Lung (tissue), 12 donors: ENCODE measurements around the gene KIF26B. TPM values are rescaled to one million over a fixed set of nuclear protein-coding genes. Genes with fewer than 3 reads are reported as not detected.
A peak's percentile ranks its signal among the peaks of the same experiment; 100 is the strongest.

Experiments used
- ATAC-seq: fragments of 200-7000 bp; cut with Tn5 transposase; one replicate; pipeline ENCODE4 v1.9.1; 2020; ENCODE audit warnings: moderate number of reproducible peaks; ENCODE audit not compliant: insufficient read depth, low FRiP score
- DNase-seq, 3 donors: peaks; one replicate each; pipeline ENCODE4 v3.0.0-alpha.2; 2013 to 2017
- H3K27ac ChIP-seq, 2 donors: one replicate each; pipeline ENCODE4 v1.5.1; 2013; ENCODE audit warnings: mild to moderate bottlenecking in 2 of 2, moderate library complexity in 2 of 2, control low read depth in 1 of 2, inconsistent platforms in 1 of 2, low read depth in 1 of 2, low read length in 1 of 2
- H3K27me3 ChIP-seq, 3 donors: one replicate each; pipeline ENCODE4 v1.5.1; 2013; ENCODE audit warnings: low read length in 2 of 3; ENCODE audit not compliant: control insufficient read depth in 3 of 3, insufficient read depth in 3 of 3
- H3K36me3 ChIP-seq, 4 donors: one replicate each; pipeline ENCODE4 v1.5.1; 2013; ENCODE audit warnings: low read length in 4 of 4, mild to moderate bottlenecking in 1 of 4, moderate library complexity in 1 of 4; ENCODE audit not compliant: control insufficient read depth in 4 of 4, insufficient read depth in 4 of 4
- H3K4me1 ChIP-seq, 5 donors: one replicate each; pipeline ENCODE4 v1.5.1; 2013; ENCODE audit warnings: low read length in 5 of 5, mild to moderate bottlenecking in 2 of 5, moderate library complexity in 1 of 5; ENCODE audit not compliant: control insufficient read depth in 5 of 5, insufficient read depth in 5 of 5
- H3K4me3 ChIP-seq: one replicate; pipeline ENCODE4 v1.5.1; 2013; ENCODE audit warnings: mild to moderate bottlenecking, control low read depth, moderate library complexity
- H3K9ac ChIP-seq, 2 donors: one replicate each; pipeline ENCODE4 v1.5.1; 2013; ENCODE audit warnings: low read length in 2 of 2, control low read depth in 1 of 2; ENCODE audit not compliant: insufficient read depth in 1 of 2
- H3K9me3 ChIP-seq, 4 donors: one replicate each; pipeline ENCODE4 v1.5.1; 2013; ENCODE audit warnings: low read length in 3 of 4, mild to moderate bottlenecking in 1 of 4, moderate library complexity in 1 of 4; ENCODE audit not compliant: control insufficient read depth in 4 of 4, insufficient read depth in 3 of 4
- WGBS, 2 donors: extraction: QIAGEN DNeasy Blood & Tissue Kit; methylation state at CpG; one replicate each; pipeline ENCODE4 v1.1.7; 2013; 5-methylcytosine and 5-hydroxymethylcytosine counted together
- polyA plus RNA-seq, 2 donors: library from polyadenylated mRNA; stranded (reverse); fragments of 200-250 nt; gene quantifications; one replicate each; pipeline ENCODE4 v1.2.1, GENCODE V29; 2013
- total RNA-seq, 2 donors: library from RNA; depleted of rRNA in 1 of 2; stranded (reverse); fragments of >200 nt in 1 of 2; gene quantifications; one replicate each; pipeline ENCODE4 v1.2.1, GENCODE V29; 2014 to 2021
- TF ChIP-seq, protein P1 (sequence below): IDR thresholded peaks from 2 replicates; pipeline ENCODE4 v1.5.1; 2012; ENCODE audit warnings: mild to moderate bottlenecking; ENCODE audit errors: control extremely low read depth, extremely low read depth
- donor health status: control.
- donor health status: control.
- donor health status: Bipolar disorder and iron deficiency.
- donor health status: healthy.
- donor health status: DM: yes; HTN: yes; CAD: no.

KIF26B gene
- total and polyA plus RNA-seq, 4 donors: 0.61 to 6.7 (median 2.2) TPM

DNA sequence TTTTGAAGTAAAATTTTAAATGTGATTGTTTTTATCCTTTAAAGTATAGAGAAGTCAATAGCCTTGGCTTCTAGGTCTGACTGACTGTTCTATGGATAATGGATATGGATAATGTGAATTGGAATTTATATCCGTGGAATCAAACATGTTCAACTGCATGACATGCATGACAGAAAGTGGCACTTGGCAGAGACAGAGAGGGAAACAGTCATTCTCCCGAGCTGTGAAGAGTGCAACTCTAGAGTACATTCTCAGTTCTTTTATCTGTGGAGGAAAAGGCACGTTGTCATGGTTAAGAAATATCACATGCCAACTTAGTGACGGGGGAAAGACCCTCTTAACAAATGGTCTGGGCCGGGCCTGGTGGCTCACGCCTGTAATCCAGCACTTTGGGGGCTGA is 67.0 kb downstream of the KIF26B start:
- no peak overlapping the region for H3K27ac ChIP-seq
- H3K36me3 ChIP-seq: no peaks in the 10 kb centered on the region
- no peak for ATAC-seq
- H3K4me1 ChIP-seq: peaks cover 0 to 9% (median 0%) of the 10 kb centered on the region in 5 donors
- DNase-seq: no peak
- TF ChIP-seq, protein P1, sequence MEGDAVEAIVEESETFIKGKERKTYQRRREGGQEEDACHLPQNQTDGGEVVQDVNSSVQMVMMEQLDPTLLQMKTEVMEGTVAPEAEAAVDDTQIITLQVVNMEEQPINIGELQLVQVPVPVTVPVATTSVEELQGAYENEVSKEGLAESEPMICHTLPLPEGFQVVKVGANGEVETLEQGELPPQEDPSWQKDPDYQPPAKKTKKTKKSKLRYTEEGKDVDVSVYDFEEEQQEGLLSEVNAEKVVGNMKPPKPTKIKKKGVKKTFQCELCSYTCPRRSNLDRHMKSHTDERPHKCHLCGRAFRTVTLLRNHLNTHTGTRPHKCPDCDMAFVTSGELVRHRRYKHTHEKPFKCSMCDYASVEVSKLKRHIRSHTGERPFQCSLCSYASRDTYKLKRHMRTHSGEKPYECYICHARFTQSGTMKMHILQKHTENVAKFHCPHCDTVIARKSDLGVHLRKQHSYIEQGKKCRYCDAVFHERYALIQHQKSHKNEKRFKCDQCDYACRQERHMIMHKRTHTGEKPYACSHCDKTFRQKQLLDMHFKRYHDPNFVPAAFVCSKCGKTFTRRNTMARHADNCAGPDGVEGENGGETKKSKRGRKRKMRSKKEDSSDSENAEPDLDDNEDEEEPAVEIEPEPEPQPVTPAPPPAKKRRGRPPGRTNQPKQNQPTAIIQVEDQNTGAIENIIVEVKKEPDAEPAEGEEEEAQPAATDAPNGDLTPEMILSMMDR: no peak
- H3K9ac ChIP-seq: no peak overlapping the region
- no peak overlapping the region for H3K4me3 ChIP-seq
- 81 to 87% methylated on average over 6 of the region's 6 CpGs for WGBS, 2 donors
- H3K27me3 ChIP-seq: no peaks in the 10 kb centered on the region
- no peaks in the 10 kb centered on the region for H3K9me3 ChIP-seq

DNA sequence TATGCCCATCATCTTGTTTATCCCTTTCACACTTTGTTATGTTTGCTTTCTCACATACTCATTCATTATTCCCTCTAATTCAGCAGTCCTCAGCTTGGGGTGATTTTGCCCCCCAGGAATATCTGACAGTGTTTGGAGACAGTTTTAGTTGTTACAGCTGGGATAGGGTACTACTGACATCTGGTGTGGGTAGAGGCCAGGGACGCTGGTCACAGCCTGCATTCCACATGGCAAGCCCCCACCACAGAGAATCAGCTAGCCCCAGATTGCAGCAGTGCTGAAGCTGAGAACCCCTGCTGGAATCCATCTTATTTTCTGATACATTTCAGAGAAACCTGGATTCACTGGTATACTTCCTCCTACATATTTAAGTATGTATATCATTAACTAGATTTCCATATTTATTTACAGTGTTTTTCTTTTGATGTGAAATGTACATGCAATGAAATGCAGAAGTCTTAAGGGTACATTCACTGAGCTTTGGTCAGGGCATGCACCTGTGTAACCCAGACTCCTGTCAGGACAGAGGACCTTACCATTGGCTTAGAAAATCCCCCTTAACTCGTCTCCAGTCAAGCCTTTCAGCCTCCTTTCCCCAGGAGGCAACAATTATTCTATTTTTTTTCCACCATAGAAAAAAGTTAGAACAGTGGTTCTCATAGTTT is 68.3 kb downstream of the KIF26B start:
- TF ChIP-seq, protein P1: no peak
- Histone ChIP-seq H3K27ac (no peak overlapping the region), H3K4me1 (peaks cover 0 to 9% (median 0%) of the 10 kb centered on the region in 5 donors), H3K4me3 (no peak overlapping the region), H3K27me3 (no peaks in the 10 kb centered on the region), H3K9ac (no peak overlapping the region), H3K9me3 (no peaks in the 10 kb centered on the region), H3K36me3 (no peaks in the 10 kb centered on the region)
- 80 to 82% methylated on average over 2 of the region's 2 CpGs for WGBS, 2 donors
- DNase-seq (no peak), ATAC-seq (no peak)

DNA sequence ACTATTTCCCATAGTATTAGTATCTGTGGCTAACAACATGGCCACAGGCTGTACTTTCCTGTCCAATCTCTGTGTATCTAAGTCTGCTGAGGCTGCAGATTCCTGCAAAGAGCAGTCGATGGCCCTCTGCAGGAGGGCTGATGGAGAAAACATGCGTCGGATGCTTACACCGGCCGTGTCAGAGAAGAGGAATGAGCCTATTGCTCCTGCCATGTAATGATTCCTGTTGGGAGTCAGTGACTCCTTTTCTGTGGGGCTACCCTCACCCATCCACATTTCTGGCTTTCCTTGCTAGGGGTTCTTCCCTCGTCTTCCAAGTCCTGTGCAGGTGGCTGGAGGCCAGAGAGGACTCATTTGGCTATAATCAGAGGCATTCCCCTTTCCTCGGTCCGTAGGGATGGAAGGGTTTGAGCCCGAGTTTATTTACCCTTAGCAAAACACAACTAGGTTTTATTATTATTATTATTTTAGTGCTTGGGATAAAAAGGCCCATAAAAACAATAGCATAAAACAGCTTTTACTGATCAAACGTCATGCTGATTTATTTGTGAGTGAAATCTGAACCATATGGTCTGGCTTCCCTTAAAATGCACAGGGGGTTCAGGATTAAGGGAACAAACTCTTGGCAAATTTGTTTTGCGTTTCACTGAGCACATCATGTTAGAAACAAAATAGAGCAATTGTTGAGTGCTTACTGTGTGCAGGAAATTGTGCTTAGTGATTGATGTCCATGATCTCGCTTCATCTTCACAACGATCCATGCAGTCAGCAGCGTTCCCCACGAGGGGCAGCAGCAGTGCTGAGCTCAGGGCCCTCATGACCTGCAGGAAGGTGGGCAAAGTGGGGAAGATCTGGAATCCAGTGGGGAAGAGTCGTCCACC is 70.8 kb downstream of the KIF26B start:
- DNase-seq (peak; percentile 18 to 59 (median 40)), ATAC-seq (no peak)
- TF ChIP-seq, protein P1: no peak

More for the DNA sequence above, 70.8 kb downstream of the KIF26B start:
- no peak overlapping the region for H3K4me3 ChIP-seq
- no peak overlapping the region for H3K27ac ChIP-seq
- H3K9ac ChIP-seq: no peak overlapping the region
- WGBS, 2 donors: 78 to 81% methylated on average over 16 of the region's 16 CpGs
- H3K4me1 ChIP-seq: peaks cover 0 to 9% (median 0%) of the 10 kb centered on the region in 5 donors
- no peaks in the 10 kb centered on the region for H3K27me3 ChIP-seq
- no peaks in the 10 kb centered on the region for H3K9me3 ChIP-seq
- H3K36me3 ChIP-seq: no peaks in the 10 kb centered on the region
